GM19463 (cell line): ENCODE data around the gene PHC1.
A peak's percentile ranks its signal among the peaks of the same experiment; 100 is the strongest.

Experiments used
- ATAC-seq: cut with Tn5 transposase; IDR thresholded peaks from one replicate; pipeline ENCODE4 v1.9.1; 2021; ENCODE audit warnings: mild to moderate bottlenecking, moderate library complexity; ENCODE audit not compliant: unreplicated experiment

Gene PHC1

GRCh38 chr12:8949342-8950220 lies 35.3 kb downstream of the PHC1 start, which contains the start of gene M6PR:
Gene M6PR, minus strand, starts transcription at chr12:8949645. Its CDS starts 3,241 bp downstream, at chr12:8946404.
- peak; percentile 81 for ATAC-seq

DNA sequence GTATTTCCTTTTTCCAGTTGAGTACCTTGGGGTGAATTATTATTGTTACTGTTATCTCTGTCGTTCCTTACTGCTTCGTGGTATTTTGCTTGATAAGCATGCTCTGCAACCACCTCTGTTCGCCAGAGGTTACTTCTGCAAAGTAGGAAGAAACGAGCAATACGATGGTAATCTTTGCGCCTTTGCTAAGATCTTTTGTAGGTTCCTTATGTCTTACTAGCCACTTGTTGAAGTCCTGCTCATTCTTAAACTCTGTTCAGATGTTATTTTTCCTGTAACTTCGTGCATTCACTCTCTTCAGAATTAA lies 35.9 kb downstream of the PHC1 start:
- peak; percentile 1 for ATAC-seq

DNA sequence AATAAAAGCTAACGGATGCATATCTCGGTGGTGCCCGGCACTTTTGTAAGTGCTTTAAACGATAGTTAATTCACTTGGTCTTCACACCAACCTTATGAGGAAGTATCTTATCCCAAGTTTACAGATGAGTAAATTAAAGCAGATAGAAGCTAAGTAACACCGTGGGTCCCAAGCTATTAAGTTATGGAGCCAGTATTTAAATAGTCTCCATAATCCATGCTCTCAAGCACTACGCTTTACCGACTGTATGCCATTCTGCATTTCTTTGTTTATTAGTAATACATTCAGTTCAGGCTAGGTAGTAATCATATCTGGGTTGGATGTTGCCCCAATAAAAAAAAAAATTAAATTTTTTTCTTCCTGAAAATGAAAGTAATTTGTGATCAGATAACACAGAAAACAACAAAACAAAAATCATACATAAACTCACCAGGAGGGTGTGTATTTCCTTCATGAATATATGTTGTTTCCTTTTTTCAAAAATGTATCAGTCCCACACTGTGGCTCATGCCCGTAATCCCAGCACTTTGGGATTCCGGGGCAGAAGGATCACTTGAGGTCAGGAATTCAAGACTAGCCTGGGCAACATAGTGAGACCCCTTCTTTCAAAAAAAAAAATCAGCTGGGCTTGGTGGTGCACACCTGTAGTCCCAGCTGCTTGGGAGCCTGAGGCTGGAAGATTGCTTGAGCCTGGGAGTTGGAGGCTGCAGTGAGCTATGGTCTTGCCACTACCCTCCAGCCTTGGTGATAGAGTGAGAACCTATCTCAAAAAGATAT lies 36.6 kb downstream of the PHC1 start:
- ATAC-seq: no peak

DNA sequence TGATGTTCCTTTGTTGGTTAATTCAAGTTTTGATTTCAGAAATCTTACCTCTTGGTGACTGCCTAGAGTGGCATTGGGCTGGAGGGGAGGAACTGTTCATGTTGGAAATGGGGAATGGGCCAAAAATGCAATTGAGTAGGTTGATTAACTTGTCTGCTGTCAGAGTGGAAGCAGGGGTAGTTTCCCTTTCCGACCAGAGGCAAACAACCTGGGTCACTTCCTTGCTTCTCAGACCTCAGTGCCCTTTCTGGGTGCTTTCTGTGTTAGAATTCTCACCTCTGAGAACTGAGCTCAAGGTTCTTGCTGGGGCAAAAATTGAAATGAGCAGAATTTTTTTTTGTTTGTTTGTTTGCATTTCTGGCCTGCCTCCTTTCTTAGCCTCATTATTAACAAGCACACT lies 37.4 kb downstream of the PHC1 start:
- no peak for ATAC-seq

DNA sequence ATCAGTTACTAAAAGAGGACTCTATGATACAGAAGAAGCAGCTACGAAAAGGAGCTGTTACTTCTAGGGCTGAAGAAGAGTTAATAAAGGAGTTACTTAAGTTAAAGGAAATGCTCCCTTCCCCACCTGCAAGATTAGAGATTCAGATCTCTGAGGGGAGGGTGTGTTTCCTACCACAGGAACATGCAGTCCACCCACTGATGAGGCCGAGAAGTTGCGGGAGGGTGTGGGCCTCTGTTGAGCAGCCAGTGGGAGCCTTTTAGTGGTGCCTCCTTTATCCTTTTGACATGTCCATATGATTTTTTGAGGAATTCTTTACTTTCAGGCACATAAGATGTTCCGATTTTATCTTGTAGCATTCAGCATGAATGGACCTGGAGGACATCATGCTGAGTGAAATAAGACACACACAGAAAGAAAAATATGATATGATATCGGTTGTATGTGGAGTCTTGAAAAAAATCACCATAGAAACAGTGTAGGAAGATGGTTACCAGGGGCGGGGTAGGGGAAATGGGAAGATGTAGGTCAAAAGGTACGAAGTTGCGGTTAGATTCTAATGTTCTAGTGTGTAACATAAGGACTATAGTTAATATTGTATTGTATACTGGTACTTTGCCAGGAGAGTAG lies 39.6 kb downstream of the PHC1 start:
- no peak for ATAC-seq

GRCh38 chr12:8956073-8956472 lies 41.8 kb downstream of the PHC1 start:
- no peak for ATAC-seq

- no peak for ATAC-seq
Observed at GRCh38 chr12:8956772-8957171, 42.5 kb downstream of the PHC1 start.

GRCh38 chr12:8957561-8957960 lies 43.3 kb downstream of the PHC1 start:
- ATAC-seq: no peak

DNA sequence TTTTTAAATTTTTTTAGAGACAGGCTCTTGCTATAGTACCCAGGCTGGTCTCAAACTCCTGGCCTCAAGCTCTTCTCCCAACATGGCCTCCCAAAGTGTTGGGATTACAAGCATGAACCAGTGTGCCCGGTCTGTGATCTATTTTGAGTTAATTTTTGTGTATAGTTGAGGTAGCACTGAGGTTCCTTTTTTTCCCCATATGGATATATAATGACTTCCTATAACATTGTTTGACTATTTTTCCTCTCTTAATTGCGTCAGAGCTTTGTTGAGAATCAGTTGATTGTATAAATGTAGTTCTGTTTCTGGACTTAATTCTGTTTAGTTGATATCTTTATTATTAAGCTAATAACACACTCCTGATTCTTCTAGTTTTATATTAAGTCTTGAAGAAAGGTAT lies 43.8 kb downstream of the PHC1 start:
- no peak for ATAC-seq

DNA sequence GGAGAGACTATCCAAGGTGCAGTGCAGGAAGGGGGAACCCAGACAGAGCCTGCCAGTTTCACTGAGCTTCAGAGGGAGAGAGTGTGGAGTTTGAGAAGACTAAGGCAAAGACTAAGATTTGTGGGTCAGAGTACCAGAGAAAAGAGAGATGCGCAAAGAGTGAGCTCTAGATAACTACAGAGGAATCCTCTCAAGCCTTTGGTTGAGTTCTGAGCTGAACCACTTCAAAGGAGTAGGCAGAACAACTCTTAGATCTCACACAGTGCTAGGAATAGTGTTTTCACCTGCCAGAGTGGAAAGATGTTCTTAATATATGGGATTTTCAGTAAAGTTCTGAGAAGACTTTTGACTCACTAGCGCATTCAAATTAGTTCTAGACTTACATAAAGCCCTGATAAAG lies 45.9 kb downstream of the PHC1 start:
- no peak for ATAC-seq

GRCh38 chr12:8968761-8969160 lies 54.5 kb downstream of the PHC1 start:
- ATAC-seq: no peak

DNA sequence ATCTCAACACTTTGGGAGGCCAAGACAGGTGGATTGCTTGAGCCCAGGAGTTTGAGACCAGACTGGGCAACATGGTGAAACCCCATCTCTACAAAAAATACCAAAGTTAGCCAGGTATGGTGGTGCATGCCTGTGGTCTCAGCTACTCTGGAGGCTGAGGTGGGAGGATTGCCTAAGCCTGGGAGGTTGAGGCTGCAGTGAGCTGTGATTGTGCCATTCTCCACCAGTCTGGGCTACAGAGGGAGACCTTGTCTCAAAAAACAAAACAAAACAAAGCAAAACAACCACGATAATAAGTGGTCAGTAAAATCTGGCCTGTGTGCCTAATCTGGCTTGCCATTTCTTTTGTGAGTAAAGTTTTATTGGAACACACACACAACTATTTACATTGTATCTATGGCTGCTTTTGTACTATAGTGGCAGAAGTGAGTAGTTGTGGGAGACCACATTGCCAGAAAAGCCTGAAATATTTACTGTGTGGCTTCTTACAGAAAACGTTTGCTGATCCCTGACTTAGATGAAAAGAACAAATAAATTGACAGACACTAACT lies 55.6 kb downstream of the PHC1 start:
- ATAC-seq: no peak

- ATAC-seq: no peak
Observed at GRCh38 chr12:8970432-8970831, 56.1 kb downstream of the PHC1 start.

DNA sequence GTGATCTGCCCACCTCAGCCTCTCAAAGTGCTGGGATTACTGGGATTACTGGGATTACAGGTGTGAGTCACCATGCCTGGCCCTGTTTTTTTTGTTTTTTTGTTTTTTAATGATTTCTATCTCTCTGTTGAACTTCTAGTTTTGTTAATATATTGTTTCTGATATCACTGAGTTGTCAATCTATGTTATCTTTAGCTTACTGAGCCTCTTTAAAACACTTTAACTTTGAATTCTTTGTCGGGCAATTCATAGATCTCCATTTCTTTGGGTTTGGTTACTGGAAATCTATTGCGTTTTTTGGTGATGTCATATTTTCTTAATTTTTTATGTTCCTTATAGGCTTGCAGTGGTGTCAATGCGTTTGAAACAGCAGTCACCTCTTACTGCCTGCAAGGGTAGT lies 65.8 kb downstream of the PHC1 start:
- no peak for ATAC-seq

- no peak for ATAC-seq
Observed at GRCh38 chr12:8985213-8985754, 71.0 kb downstream of the PHC1 start.

DNA sequence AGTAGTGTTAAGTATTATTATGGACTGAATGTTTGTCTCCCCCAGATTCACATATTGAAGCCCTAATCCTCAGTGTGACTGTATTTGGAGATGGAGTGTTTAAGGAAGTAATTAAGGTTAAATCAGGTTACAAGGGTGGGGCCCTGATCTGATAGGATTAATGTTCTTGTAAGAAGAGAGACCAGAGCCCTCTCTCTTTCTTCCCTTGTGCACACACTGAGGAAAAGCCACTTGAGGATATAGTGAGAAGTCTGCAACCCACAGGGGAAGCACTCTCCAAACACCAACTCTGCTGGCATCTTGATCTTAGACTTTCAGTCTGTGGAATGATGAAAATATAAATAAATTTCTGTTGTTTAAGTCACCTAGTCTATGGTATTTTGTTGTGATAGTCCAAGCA lies 72.9 kb downstream of the PHC1 start:
- no peak for ATAC-seq

DNA sequence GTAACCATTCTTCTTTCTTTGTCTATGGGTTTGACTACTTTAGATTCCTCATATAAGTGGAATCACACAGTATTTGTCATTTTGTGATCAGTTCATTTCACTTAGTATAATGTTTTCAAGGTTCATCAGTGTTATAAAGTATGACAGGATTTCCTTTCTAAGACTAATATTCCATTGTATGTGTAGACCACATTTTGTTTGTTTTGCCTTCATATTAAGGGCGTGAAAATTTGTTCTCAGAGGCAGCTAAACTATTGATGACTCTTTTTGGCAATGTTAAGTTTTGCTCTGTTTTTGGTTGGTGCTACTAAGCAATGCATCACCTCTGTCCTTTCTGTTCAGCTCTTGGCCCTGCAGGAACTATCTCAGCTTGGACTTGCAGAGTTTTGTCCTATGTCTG lies 73.4 kb downstream of the PHC1 start:
- ATAC-seq: no peak

GRCh38 chr12:8989413-8989812 lies 75.1 kb downstream of the PHC1 start, which contains the start of gene KLRG1:
Gene KLRG1, plus strand, starts transcription at chr12:8989546. Its CDS starts 90 bp downstream, at chr12:8989636.
- no peak for ATAC-seq
